MM.1S (cell line): ENCODE results near the gene BSG.

Experiments used
- EZH2 ChIP-seq: fragments of 300-600 bp; sonication (generic); optimal IDR thresholded peaks from 2 replicates; pipeline ENCODE3; 2017; ENCODE audit warnings: low read depth, mild to moderate bottlenecking, antibody characterized with exemption, low read length, mixed read lengths
- EZH2phosphoT487 ChIP-seq: fragments of 300-600 bp; sonication (generic); IDR thresholded peaks from 2 replicates; pipeline ENCODE4 v1.6.1; 2018; ENCODE audit warnings: antibody characterized with exemption, low read length
- TF ChIP-seq, protein P1 (sequence below): fragments of 300-600 bp; sonication (generic); IDR thresholded peaks from 2 replicates; pipeline ENCODE4 v1.5.1; 2016; ENCODE audit warnings: antibody characterized with exemption, low read length, mixed read lengths

DNA sequence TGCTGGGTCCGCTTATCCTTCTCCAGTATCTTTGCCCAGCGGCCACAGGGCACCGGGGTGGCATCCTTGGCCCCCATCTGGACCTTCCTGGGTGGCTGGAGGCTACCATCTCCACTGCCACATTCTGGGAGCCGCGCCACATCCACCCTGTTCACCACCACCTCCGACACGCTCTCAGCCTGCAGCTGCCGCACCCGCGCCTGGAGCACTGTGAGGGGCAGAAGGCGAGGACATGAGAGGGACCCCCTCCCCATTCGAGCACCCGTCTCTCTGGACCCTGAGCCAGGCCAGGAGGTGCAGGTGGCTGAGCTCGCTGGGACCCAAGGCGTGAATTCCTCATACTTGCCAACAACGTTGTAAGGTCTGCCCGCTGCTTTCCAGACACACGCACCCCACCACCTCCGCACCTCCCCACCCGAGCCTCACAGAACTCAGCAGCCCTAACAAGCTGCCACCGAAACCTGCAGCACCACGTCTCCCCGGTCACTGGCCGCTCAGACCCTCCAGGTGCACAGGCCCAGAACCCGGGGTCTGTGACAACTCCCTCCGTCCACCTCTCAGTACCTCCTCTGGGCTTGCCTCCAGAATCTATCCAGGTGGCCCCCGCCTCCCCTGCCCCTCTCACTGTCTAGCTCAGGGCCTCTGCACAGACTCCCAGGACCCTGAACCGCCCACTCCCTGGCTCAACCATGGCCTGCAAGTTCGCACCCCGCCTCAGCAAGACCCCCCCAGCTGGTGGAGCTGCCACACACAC lies 57.7 kb downstream of the BSG start:
- TF ChIP-seq, protein P1, sequence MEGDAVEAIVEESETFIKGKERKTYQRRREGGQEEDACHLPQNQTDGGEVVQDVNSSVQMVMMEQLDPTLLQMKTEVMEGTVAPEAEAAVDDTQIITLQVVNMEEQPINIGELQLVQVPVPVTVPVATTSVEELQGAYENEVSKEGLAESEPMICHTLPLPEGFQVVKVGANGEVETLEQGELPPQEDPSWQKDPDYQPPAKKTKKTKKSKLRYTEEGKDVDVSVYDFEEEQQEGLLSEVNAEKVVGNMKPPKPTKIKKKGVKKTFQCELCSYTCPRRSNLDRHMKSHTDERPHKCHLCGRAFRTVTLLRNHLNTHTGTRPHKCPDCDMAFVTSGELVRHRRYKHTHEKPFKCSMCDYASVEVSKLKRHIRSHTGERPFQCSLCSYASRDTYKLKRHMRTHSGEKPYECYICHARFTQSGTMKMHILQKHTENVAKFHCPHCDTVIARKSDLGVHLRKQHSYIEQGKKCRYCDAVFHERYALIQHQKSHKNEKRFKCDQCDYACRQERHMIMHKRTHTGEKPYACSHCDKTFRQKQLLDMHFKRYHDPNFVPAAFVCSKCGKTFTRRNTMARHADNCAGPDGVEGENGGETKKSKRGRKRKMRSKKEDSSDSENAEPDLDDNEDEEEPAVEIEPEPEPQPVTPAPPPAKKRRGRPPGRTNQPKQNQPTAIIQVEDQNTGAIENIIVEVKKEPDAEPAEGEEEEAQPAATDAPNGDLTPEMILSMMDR = no peak
- TF ChIP-seq EZH2 = no peak
- TF ChIP-seq EZH2phosphoT487 = no peak
